PC-9 (cell line): ENCODE data around the gene CRAT.

Experiments used
- EZH2 ChIP-seq: fragments of 200-600 bp; sonication (generic); IDR thresholded peaks from 2 replicates; pipeline ENCODE4 v1.8.0; 2017; ENCODE audit warnings: antibody characterized with exemption, low read depth
- TF ChIP-seq, protein P1 (sequence below): fragments of 200-600 bp; sonication (generic); conservative IDR thresholded peaks from 2 replicates; pipeline ENCODE4 v1.6.1; 2017; ENCODE audit warnings: mixed run types, antibody characterized with exemption, mild to moderate bottlenecking, moderate library complexity

DNA sequence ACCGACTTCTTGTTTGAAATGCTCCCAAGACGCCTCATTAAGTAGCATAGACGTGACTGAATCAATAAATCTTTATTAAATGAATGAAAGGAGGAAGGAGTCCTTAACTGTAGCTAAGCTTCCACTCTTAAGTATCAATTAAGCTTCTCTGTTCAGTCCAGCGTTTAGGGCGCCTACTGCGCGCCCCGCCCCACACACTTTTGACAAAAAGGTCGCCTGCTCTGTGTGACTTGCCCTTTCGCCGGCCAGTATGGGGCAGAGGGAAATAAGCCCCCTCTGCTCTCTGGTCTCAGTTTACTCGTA is 30.3 kb downstream of the CRAT start:
- TF ChIP-seq, protein P1, sequence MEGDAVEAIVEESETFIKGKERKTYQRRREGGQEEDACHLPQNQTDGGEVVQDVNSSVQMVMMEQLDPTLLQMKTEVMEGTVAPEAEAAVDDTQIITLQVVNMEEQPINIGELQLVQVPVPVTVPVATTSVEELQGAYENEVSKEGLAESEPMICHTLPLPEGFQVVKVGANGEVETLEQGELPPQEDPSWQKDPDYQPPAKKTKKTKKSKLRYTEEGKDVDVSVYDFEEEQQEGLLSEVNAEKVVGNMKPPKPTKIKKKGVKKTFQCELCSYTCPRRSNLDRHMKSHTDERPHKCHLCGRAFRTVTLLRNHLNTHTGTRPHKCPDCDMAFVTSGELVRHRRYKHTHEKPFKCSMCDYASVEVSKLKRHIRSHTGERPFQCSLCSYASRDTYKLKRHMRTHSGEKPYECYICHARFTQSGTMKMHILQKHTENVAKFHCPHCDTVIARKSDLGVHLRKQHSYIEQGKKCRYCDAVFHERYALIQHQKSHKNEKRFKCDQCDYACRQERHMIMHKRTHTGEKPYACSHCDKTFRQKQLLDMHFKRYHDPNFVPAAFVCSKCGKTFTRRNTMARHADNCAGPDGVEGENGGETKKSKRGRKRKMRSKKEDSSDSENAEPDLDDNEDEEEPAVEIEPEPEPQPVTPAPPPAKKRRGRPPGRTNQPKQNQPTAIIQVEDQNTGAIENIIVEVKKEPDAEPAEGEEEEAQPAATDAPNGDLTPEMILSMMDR = no peak
- no peak for TF ChIP-seq EZH2
